NCI-H1930 (cell line): Measurements from ENCODE around the gene EEA1.
A peak's percentile ranks its signal among the peaks of the same experiment; 100 is the strongest.
"Not testable (repeated sequence)": the region's sequence is repeated elsewhere in the genome, so short reads cannot be mapped to it uniquely, and the experiment has no call there.

Source experiments
- DNase-seq, 2 experiments: peaks; one replicate each; lab custom pipeline; 2025; lab: John Stamatoyannopoulos, UW

Gene EEA1

GRCh38 chr12:92928962-92929915 is at the start of gene EEA1:
EEA1 (minus strand) TSS chr12:92929295; CDS start chr12:92929066, 229 bp downstream.
- DNase-seq, result peak; percentile 89 to 93

GRCh38 chr12:92978607-92979006 is 49.5 kb upstream of the EEA1 start:
- no peak for DNase-seq

- no peak for DNase-seq
Measured at GRCh38 chr12:92977326-92977725, 48.2 kb upstream of the EEA1 start.

- no peak for DNase-seq
Measured at GRCh38 chr12:92974759-92975158, 45.7 kb upstream of the EEA1 start.

- DNase-seq, result no peak
Measured at GRCh38 chr12:92973614-92974013, 44.5 kb upstream of the EEA1 start.

- no peak for DNase-seq
Measured at GRCh38 chr12:92971859-92972524, 42.9 kb upstream of the EEA1 start.

GRCh38 chr12:92968176-92968813 is 39.2 kb upstream of the EEA1 start:
- no peak for DNase-seq

- not testable (repeated sequence) for DNase-seq
Measured at GRCh38 chr12:92964378-92964777, 35.3 kb upstream of the EEA1 start.

- no peak for DNase-seq
Measured at GRCh38 chr12:92961949-92962348, 32.9 kb upstream of the EEA1 start.

- no peak for DNase-seq
Measured at GRCh38 chr12:92955997-92956663, 27.0 kb upstream of the EEA1 start.

- DNase-seq, result no peak
Measured at GRCh38 chr12:92953747-92954146, 24.7 kb upstream of the EEA1 start.

GRCh38 chr12:92952394-92952793 is 23.3 kb upstream of the EEA1 start:
- no peak for DNase-seq

GRCh38 chr12:92951006-92951405 is 21.9 kb upstream of the EEA1 start:
- no peak for DNase-seq

GRCh38 chr12:92950011-92950410 is 20.9 kb upstream of the EEA1 start:
- DNase-seq, result no peak

- DNase-seq, result no peak
Measured at GRCh38 chr12:92949466-92949865, 20.4 kb upstream of the EEA1 start.

- no peak for DNase-seq
Measured at GRCh38 chr12:92947589-92948215, 18.6 kb upstream of the EEA1 start.

- DNase-seq, result no peak
Measured at GRCh38 chr12:92945659-92946220, 16.6 kb upstream of the EEA1 start.

- DNase-seq, result no peak
Measured at GRCh38 chr12:92943482-92944250, 14.6 kb upstream of the EEA1 start.

- no peak for DNase-seq
Measured at GRCh38 chr12:92942905-92943304, 13.8 kb upstream of the EEA1 start.

GRCh38 chr12:92939116-92939515 is 10.0 kb upstream of the EEA1 start:
- no peak for DNase-seq

- no peak for DNase-seq
Measured at GRCh38 chr12:92938638-92939037, 9.5 kb upstream of the EEA1 start.
